HepG2 (cell line): ENCODE measurements around the gene CRTC2. TPM values are rescaled to one million over a fixed set of nuclear protein-coding genes. Genes with fewer than 3 reads are reported as not detected.
A peak's percentile ranks its signal among the peaks of the same experiment; 100 is the strongest.

Source experiments
- ATAC-seq: fragments of 200-7000 bp; cut with Tn5 transposase; 3 replicates; pipeline ENCODE4 v1.9.1; 2020; ENCODE audit warnings: mild to moderate bottlenecking, moderate library complexity
- BruUV-seq: library from RNA; stranded (reverse); fragments of 400-500 nt; replicated peaks from 2 replicates; lab custom pipeline; 2021; lab: Mats Ljungman, UMichigan
- CTCF ChIA-PET: fragments of 300-600 bp; formaldehyde crosslinking; extraction: SDS; loops from one replicate; lab custom pipeline; 2021; ENCODE audit warnings: low total read pairs, inconsistent platforms, low intra/inter-chr PET ratio; lab: Yijun Ruan, JAX
- POLR2A ChIA-PET: fragments of 350-600 bp; sonication (Branson Sonifier 250); formaldehyde crosslinking; loops from one replicate; lab custom pipeline; 2020; ENCODE audit warnings: antibody characterized with exemption, inconsistent platforms; lab: Yijun Ruan, JAX
- DNase-seq: peaks from one replicate; pipeline ENCODE4 v3.0.0-alpha.2; 2015; ENCODE audit warnings: low spot score
- FAIRE-seq: peaks from 3 replicates; lab custom pipeline; 2011; peaks lifted over from hg19 to GRCh38; lab: Jason Lieb, UNC
- H2AFZ ChIP-seq: one replicate; pipeline ENCODE4 v1.6.1; 2011; ENCODE audit warnings: low read length, inconsistent platforms
- H3K27ac ChIP-seq: fragments of 300-600 bp; 3 replicates; pipeline ENCODE4 v1.8.0; 2011; ENCODE audit warnings: mixed run types, mild to moderate bottlenecking, mixed read lengths, low read length, inconsistent platforms; ENCODE audit not compliant: insufficient read depth; ENCODE audit errors: extremely low read length
- H3K27me3 ChIP-seq, 2 experiments: fragments of 200-600 bp in 1 of 2; 2 replicates in 1 of 2; 3 replicates in 1 of 2; pipeline versions ENCODE4 v1.6.0 to v1.8.0; 2011; ENCODE audit warnings: low read length in 2 of 2, mild to moderate bottlenecking in 2 of 2, moderate library complexity in 2 of 2, inconsistent platforms in 1 of 2; ENCODE audit not compliant: insufficient read depth in 2 of 2, control insufficient read depth in 1 of 2
- H3K36me3 ChIP-seq, 2 experiments: fragments of 200-600 bp in 1 of 2; replicated peaks in 1 of 2; 2 replicates in 1 of 2; 3 replicates in 1 of 2; pipeline versions ENCODE4 v1.5.1 to v1.8.0; 2011; ENCODE audit warnings: low read length in 2 of 2, inconsistent platforms in 1 of 2; ENCODE audit not compliant: insufficient read depth in 2 of 2, control insufficient read depth in 1 of 2
- H3K4me1 ChIP-seq: 2 replicates; pipeline ENCODE4 v1.5.1; 2012; ENCODE audit warnings: low read length, inconsistent platforms; ENCODE audit not compliant: insufficient read depth
- H3K4me2 ChIP-seq: 2 replicates; pipeline ENCODE4 v1.6.0; 2011; ENCODE audit warnings: low read depth, low read length, inconsistent platforms
- H3K4me3 ChIP-seq, 3 experiments: fragments of 200-600 bp in 1 of 3; sonication (generic), shearing (Covaris generic) in 1 of 3; replicated peaks in 1 of 3; 2 replicates each; pipeline ENCODE4 v1.5.1; 2011 to 2016; ENCODE audit warnings: low read length in 3 of 3, inconsistent platforms in 2 of 3, low read depth in 2 of 3, mild to moderate bottlenecking in 2 of 3, control low read depth in 1 of 3, mixed read lengths in 1 of 3; ENCODE audit not compliant: insufficient read depth in 1 of 3
- H3K79me2 ChIP-seq: one replicate; pipeline ENCODE4 v1.6.1; 2011; ENCODE audit warnings: low read length, inconsistent platforms; ENCODE audit not compliant: insufficient read depth
- H3K9ac ChIP-seq: 2 replicates; pipeline ENCODE4 v1.6.0; 2011; ENCODE audit warnings: mild to moderate bottlenecking, low read depth, low read length, inconsistent platforms; ENCODE audit not compliant: insufficient read depth
- H3K9me3 ChIP-seq: 2 replicates; pipeline ENCODE4 v1.5.1; 2012; ENCODE audit warnings: mild to moderate bottlenecking, low read length
- H4K20me1 ChIP-seq: 2 replicates; pipeline ENCODE4 v1.6.0; 2011; ENCODE audit warnings: inconsistent platforms, mild to moderate bottlenecking, low read length, moderate library complexity; ENCODE audit not compliant: insufficient read depth
- ASH2L ChIP-seq: fragments of 300-600, 200-600 bp; sonication (generic); IDR thresholded peaks from 2 replicates; pipeline ENCODE4 v1.7.0; 2017; ENCODE audit warnings: low read depth, mild to moderate bottlenecking, moderate library complexity, mixed read lengths, low read length; ENCODE audit not compliant: insufficient read length
- CENPX ChIP-seq: sonication (generic); formaldehyde crosslinking; IDR thresholded peaks from 2 replicates; pipeline ENCODE4 v1.9.0; 2021; ENCODE audit warnings: mild to moderate bottlenecking, missing genetic modification reagents, moderate library complexity
- FOSL2 ChIP-seq: sonication (generic); formaldehyde crosslinking; IDR thresholded peaks from 2 replicates; pipeline ENCODE4 v1.4.0; 2020; ENCODE audit warnings: missing genetic modification reagents
- POGZ ChIP-seq: sonication (generic); formaldehyde crosslinking; IDR thresholded peaks from 2 replicates; pipeline ENCODE4 v1.4.0; 2020; ENCODE audit warnings: mild to moderate bottlenecking, missing genetic modification reagents
- YEATS4 ChIP-seq: sonication (generic); formaldehyde crosslinking; IDR thresholded peaks from 2 replicates; pipeline ENCODE4 v1.4.0; 2020; ENCODE audit warnings: missing genetic modification reagents, borderline replicate concordance
- ZBTB3 ChIP-seq: sonication (generic); formaldehyde crosslinking; IDR thresholded peaks from 2 replicates; pipeline ENCODE4 v1.4.0; 2020; ENCODE audit warnings: low read depth, mild to moderate bottlenecking, moderate library complexity, missing genetic modification reagents, borderline replicate concordance
- ZBTB38 ChIP-seq: sonication (generic); formaldehyde crosslinking; IDR thresholded peaks from 2 replicates; pipeline ENCODE4 v1.5.1; 2020; ENCODE audit warnings: mild to moderate bottlenecking, missing genetic modification reagents
- ZNF619 ChIP-seq: sonication (generic); formaldehyde crosslinking; IDR thresholded peaks from 2 replicates; pipeline ENCODE4 v1.4.0; 2020; ENCODE audit warnings: mild to moderate bottlenecking, missing genetic modification reagents
- WGBS: methylation state at CpG from one replicate; pipeline ENCODE4 v1.1.6; 2017; ENCODE audit warnings: low lambda C conversion rate; 5-methylcytosine and 5-hydroxymethylcytosine counted together
- in situ Hi-C: cut with HindIII; loops from 2 replicates; pipeline ENCODE4 v1.10.0; 2017; ENCODE audit warnings: low pct_unique_long_range_greater_than_20kb; ENCODE audit not compliant: extremely low pct_ligation_motif_present
- intact Hi-C: fragments of 100-400 bp; cut with micrococcal nuclease; formaldehyde crosslinking; loops from one replicate; pipeline ENCODE4 v1.10.0; 2022; ENCODE audit not compliant: unreplicated experiment
- polyA plus RNA-seq, 8 experiments: library from polyadenylated mRNA; depleted of rRNA in 3 of 8; stranded (reverse) in 7 of 8; unstranded in 1 of 8; fragments of >200 nt; fragmentation: Illumina TruSeq in 4 of 8; extraction: Trizol in 4 of 8; gene quantifications; 2 replicates each; pipeline versions ENCODE4 v1.2.1 to v1.2.3, GENCODE V29; 2011 to 2016; ENCODE audit warnings: low read depth in 4 of 8, missing spikeins in 1 of 8, mixed read lengths in 1 of 8; ENCODE audit not compliant: insufficient read depth in 1 of 8
- total RNA-seq, 5 experiments: library from RNA; depleted of rRNA; stranded (reverse); fragments of >200 nt; fragmentation: Illumina TruSeq; extraction: Trizol; gene quantifications; 2 replicates each; pipeline ENCODE4 v1.2.3, GENCODE V29; 2016; ENCODE audit warnings: low read depth in 1 of 5
- TF ChIP-seq, protein P1 (sequence below): sonication (generic); formaldehyde crosslinking; IDR thresholded peaks from 2 replicates; pipeline ENCODE4 v1.5.0; 2020; ENCODE audit warnings: missing genetic modification reagents
- TF ChIP-seq, protein P2 (sequence below): sonication (generic); formaldehyde crosslinking; IDR thresholded peaks from 2 replicates; pipeline ENCODE4 v1.5.1; 2020; ENCODE audit warnings: mild to moderate bottlenecking, moderate library complexity, missing genetic modification reagents
- TF ChIP-seq, protein P3 (sequence below): sonication (generic); formaldehyde crosslinking; IDR thresholded peaks from 2 replicates; pipeline ENCODE4 v1.5.1; 2020; ENCODE audit warnings: mild to moderate bottlenecking, missing genetic modification reagents, moderate library complexity

Gene CRTC2
- total and polyA plus RNA-seq, 2 of the 13 experiments (the other 11 are each of a cell fraction or from before 2014, with no cell fraction given), result 6.1 to 26.7 TPM

DNA sequence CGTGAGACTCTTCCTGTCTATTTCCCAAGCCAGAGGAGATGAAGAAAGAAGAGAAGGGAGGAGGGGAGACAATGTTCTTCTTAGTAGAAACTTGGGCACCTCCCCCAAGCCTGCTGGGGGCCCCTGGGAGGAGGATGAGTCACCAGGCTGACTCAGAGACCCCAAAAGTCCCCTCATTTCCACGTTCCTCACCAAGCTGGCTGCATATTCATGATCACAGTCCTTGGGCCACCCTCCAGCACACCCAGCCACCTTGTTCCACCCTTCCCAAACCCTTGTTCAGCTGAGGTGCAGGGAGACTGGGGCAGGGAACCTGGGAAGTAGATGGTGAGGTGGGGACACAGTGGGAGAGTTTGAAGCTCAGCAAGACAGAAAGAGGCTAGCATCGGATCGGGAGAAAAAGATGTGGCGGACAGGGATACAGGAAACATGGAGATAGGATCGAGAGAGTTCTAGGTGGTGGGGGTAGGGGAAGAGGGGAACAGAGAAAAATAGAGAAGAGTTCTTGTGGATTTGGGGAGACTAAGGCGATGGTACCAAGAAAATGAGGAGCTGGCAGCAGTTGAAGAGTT, 27.0 kb upstream of the CRTC2 start:
- POLR2A ChIA-PET, result interaction anchor here (0.8 to 7.5 kb wide), 10 partner anchors 8 to 258 kb away, joined by 3 to 92 read pairs (median 7); partner anchors contain the start of genes CREB3L4, CRTC2, DENND4B and INTS3
- peak overlapping the region; percentile 46 for H3K27ac ChIP-seq
- H3K4me3 ChIP-seq, result peak overlapping the region; percentile 79 to 93 (median 89)
- 12% methylated on average over 7 of the region's 7 CpGs for WGBS
- H3K9ac ChIP-seq, result peak overlapping the region; percentile 83
- TF ChIP-seq CENPX (CRISPR knock-in tag) (no peak), FOSL2 (peak; percentile 68), ZNF619 (peak; percentile 71; the same call in 1 of the 2 replicates), ZBTB3 (no peak), YEATS4 (CRISPR knock-in tag) (no peak), ZBTB38 (CRISPR knock-in tag) (0 out of 2 replicates have a peak, but pooled peaks have one; percentile 37), ASH2L (no peak), POGZ (CRISPR knock-in tag) (no peak)
- TF ChIP-seq, protein P1, sequence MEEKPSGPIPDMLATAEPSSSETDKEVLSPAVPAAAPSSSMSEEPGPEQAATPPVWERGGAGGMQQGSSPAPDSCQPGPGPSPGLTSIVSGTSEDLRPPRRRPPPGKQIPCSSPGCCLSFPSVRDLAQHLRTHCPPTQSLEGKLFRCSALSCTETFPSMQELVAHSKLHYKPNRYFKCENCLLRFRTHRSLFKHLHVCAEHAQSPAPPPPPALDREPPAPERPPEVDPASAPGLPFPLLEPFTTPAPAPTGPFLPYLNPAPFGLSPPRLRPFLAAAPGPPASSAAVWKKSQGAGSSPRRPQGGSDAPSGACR (CRISPR knock-in tag), result 0 out of 2 replicates have a peak, but pooled peaks have one; percentile 33
- TF ChIP-seq, protein P2, sequence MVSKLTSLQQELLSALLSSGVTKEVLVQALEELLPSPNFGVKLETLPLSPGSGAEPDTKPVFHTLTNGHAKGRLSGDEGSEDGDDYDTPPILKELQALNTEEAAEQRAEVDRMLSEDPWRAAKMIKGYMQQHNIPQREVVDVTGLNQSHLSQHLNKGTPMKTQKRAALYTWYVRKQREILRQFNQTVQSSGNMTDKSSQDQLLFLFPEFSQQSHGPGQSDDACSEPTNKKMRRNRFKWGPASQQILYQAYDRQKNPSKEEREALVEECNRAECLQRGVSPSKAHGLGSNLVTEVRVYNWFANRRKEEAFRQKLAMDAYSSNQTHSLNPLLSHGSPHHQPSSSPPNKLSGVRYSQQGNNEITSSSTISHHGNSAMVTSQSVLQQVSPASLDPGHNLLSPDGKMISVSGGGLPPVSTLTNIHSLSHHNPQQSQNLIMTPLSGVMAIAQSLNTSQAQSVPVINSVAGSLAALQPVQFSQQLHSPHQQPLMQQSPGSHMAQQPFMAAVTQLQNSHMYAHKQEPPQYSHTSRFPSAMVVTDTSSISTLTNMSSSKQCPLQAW (CRISPR knock-in tag), result peak; percentile 27; the same call in 1 of the 2 replicates
- TF ChIP-seq, protein P3, sequence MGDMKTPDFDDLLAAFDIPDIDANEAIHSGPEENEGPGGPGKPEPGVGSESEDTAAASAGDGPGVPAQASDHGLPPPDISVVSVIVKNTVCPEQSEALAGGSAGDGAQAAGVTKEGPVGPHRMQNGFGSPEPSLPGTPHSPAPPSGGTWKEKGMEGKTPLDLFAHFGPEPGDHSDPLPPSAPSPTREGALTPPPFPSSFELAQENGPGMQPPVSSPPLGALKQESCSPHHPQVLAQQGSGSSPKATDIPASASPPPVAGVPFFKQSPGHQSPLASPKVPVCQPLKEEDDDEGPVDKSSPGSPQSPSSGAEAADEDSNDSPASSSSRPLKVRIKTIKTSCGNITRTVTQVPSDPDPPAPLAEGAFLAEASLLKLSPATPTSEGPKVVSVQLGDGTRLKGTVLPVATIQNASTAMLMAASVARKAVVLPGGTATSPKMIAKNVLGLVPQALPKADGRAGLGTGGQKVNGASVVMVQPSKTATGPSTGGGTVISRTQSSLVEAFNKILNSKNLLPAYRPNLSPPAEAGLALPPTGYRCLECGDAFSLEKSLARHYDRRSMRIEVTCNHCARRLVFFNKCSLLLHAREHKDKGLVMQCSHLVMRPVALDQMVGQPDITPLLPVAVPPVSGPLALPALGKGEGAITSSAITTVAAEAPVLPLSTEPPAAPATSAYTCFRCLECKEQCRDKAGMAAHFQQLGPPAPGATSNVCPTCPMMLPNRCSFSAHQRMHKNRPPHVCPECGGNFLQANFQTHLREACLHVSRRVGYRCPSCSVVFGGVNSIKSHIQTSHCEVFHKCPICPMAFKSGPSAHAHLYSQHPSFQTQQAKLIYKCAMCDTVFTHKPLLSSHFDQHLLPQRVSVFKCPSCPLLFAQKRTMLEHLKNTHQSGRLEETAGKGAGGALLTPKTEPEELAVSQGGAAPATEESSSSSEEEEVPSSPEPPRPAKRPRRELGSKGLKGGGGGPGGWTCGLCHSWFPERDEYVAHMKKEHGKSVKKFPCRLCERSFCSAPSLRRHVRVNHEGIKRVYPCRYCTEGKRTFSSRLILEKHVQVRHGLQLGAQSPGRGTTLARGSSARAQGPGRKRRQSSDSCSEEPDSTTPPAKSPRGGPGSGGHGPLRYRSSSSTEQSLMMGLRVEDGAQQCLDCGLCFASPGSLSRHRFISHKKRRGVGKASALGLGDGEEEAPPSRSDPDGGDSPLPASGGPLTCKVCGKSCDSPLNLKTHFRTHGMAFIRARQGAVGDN (CRISPR knock-in tag), result 0 out of 2 replicates have a peak, but pooled peaks have one; percentile 4
- TF ChIP-seq, all 625 proteins: peak for 6
- no peaks in the 10 kb centered on the region for H4K20me1 ChIP-seq
- intact Hi-C loops (loop anchor here (5.0 kb wide), 1 partner anchor 308 kb away; the partner anchor contains the start of gene NPR1), in situ Hi-C loops (loop anchor here (5.0 to 10.0 kb wide), 2 partner anchors 188 to 301 kb away; no protein-coding TSS in a partner anchor)
- peaks cover 19% of the 10 kb centered on the region for H3K4me1 ChIP-seq
- no peak for DNase-seq
- H3K79me2 ChIP-seq, result peaks cover 7% of the 10 kb centered on the region
- CTCF ChIA-PET, result interaction anchor here (1.8 to 2.9 kb wide), 2 partner anchors 164 to 188 kb away, joined by 21 to 35 read pairs; no protein-coding TSS in a partner anchor
- no peaks in the 10 kb centered on the region; a peak in 1 of 5 replicates for H3K27me3 ChIP-seq
- peak overlapping the region; percentile 97 for H3K4me2 ChIP-seq
- BruUV-seq, result TSS peak; percentile 35
- no peaks in the 10 kb centered on the region for H3K9me3 ChIP-seq
- FAIRE-seq, result no peak
- H3K36me3 ChIP-seq, result no peaks in the 10 kb centered on the region; a peak in 1 of 5 replicates
- peak overlapping the region; percentile 56 for H2AFZ ChIP-seq
- ATAC-seq, result no peak
